ENCODE data around the gene UGT1A8.
"Not testable (repeated sequence)": the region's sequence is repeated elsewhere in the genome, so short reads cannot be mapped to it uniquely, and the experiment has no call there.

The UGT1A8 gene

GRCh38 chr2:233711312-233712008 is 94.0 kb downstream of the UGT1A8 start:
- in situ Hi-C loops (cut with MboI; ENCODE audit: low sequenced_read_pairs) = no loop called here

DNA sequence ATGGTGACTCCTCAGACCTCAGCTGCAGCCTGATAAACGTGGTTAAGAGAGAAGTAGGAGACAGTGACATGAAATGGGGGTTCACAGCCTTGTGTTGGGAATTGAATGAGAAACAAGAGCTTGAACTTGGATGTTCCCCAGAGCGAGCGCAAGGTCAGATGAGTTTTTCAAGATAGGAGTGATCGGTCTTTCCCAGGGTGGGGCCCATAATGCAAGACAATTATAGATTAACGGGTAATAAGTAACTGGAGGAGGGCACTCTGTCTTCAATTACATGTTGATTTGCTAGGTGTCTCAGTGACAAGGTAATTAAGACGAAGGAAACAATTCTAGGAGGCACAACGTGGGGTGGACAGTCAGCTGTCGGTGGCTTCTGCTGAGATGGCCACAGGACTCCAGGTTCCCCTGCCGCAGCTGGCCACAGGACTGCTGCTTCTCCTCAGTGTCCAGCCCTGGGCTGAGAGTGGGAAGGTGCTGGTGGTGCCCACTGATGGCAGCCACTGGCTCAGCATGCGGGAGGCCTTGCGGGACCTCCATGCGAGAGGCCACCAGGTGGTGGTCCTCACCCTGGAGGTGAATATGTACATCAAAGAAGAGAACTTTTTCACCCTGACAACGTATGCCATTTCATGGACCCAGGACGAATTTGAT is 95.3 kb downstream of the UGT1A8 start, which contains the start of gene UGT1A5:
UGT1A5 (plus strand) TSS at position 297 of the 651 bp plus-strand sequence; CDS start at position 382, 85 bp downstream.
- in situ Hi-C loops (cut with MboI; ENCODE audit: low sequenced_read_pairs) = no loop called here

GRCh38 chr2:233713262-233713615 is 95.8 kb downstream of the UGT1A8 start:
- in situ Hi-C loops (cut with MboI; ENCODE audit: low sequenced_read_pairs) = no loop called here

- in situ Hi-C loops (cut with MboI; ENCODE audit: low sequenced_read_pairs) = no loop called here
Measured at GRCh38 chr2:233714121-233714520, 96.7 kb downstream of the UGT1A8 start.

DNA sequence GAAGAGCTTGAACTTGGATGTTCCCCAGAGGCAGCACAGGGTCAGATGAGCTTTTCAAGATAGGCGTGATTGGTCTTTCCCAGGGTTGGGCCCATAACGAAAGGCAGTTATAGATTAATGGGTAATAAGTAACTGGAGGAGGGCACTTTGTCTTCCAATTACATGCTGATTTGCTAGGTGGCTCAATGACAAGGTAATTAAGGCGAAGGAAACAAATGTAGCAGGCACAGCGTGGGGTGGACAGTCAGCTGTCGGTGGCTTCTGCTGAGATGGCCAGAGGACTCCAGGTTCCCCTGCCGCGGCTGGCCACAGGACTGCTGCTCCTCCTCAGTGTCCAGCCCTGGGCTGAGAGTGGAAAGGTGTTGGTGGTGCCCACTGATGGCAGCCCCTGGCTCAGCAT is 101.1 kb downstream of the UGT1A8 start, which contains the start of gene UGT1A4:
UGT1A4 (plus strand) TSS at position 185 of the 400 bp plus-strand sequence; CDS start at position 270, 85 bp downstream.
- in situ Hi-C loops (cut with MboI; ENCODE audit: low sequenced_read_pairs) = no loop called here

GRCh38 chr2:233728723-233729301 is 111.4 kb downstream of the UGT1A8 start, which contains the start of gene UGT1A3:
Gene UGT1A3 (plus strand): TSS chr2:233729042. CDS start chr2:233729127, 85 bp downstream.
- in situ Hi-C loops (cut with MboI; ENCODE audit: low sequenced_read_pairs) = no loop called here

GRCh38 chr2:233736868-233737653 is 119.6 kb downstream of the UGT1A8 start:
- in situ Hi-C loops (cut with MboI; ENCODE audit: low sequenced_read_pairs) = not testable (repeated sequence)

DNA sequence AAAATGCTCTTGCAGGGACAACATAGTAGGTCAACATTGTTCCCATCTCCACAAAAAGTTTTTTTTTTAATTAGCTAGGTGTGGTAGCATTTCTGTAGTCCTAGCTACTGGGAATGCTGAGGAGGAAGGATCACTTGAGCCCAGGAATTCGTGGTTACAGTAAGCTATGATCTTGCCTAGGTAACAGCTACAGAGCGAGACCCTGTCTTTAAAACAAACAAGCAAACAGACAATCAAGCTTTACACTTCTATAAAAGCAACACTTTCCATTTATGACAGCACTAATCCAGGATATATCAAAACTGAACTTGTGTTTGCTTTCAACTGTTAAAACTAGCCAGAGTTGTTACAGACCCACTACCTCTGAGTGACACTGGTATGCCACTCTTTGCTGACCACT is 123.4 kb downstream of the UGT1A8 start:
- in situ Hi-C loops (cut with MboI; ENCODE audit: low sequenced_read_pairs) = no loop called here

DNA sequence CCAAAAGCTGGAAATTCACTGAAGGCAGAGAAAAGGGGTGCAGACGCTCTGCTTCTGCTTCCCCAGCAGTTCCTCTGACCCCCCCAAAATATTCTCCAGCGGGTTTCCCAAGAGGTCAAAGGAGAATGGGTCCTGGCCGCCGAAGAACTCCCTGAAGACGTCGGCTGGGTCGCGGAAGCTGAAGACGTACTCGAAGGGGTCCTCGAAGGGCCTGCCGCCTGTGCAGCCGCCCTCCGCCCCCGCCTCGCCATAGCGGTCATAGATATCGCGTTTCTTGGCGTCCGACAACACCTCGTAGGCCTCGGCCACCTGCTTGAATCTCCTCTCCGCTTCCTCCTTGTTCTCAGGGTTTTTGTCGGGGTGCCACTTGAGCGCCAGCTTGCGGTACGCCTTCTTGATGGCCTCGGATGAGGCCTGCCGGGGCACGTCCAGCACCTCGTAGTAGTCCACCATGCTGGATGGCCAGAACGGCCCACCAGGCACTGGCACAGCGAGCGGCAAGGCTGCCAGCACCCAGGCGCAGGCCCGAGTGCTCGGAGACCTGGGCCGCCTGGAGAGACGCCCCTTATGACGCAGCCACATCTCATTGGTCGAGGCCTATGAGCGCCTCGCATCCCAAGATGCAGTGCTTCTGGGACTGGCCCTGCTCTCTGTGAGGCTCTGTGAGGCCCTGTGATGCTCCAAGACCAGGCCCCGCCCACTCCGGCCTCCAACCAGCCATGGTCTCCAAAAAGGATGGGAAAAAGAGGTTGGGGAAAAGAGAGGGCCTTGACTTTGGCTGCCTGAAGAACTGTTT is 126.2 kb downstream of the UGT1A8 start:
- in situ Hi-C loops (cut with MboI; ENCODE audit: low sequenced_read_pairs) = no loop called here

DNA sequence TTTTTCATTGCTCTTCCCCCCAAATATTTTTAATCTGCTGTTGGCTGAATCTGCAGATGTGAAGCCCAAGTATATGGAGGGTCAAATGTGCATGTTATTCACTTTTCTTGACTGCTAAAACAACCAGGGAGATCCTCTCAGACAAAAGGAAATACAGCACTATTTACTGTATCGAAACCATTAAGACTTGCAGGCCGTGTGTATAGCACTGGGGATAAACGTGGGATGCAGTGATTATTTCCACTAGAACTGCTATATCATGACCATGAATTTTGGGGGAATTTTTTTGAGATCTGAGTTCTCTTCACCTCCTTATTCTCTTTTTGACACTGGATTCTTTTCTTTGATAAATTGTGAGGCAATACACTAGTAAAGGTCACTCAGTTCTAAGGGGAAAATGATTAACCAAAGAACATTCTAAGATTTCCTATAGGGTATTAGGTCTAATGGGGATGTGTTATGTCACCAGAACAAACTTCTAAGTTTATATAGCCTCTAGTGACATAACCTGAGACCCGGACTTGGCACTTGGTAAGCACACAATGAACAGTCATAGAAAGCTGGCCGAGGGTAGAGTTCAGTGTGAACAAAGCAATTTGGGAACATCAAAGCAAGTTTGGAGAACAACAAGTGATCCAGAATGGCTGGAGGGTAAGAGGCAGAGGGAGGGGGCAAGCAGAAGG is 127.8 kb downstream of the UGT1A8 start:
- in situ Hi-C loops (cut with MboI; ENCODE audit: low sequenced_read_pairs) = no loop called here

DNA sequence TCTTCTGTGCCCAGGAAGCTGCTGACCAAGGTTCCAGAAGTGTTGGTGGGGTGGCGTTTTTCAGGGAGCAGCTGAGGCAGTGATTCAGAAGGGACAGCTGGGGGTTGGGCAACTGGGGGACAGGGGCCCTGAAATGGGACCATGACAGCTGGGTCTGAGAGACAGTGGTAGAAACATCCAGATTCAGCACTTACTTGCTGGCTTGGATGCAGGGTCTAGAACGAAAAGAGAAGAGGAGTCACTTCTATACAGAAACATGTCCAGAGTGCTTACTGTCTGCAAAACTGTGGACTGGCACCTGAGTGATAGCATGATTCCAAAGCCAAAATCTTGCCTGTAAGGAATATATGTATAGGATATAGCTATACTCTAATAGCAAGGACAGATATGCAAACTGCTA is 128.4 kb downstream of the UGT1A8 start:
- in situ Hi-C loops (cut with MboI; ENCODE audit: low sequenced_read_pairs) = not testable (repeated sequence)

DNA sequence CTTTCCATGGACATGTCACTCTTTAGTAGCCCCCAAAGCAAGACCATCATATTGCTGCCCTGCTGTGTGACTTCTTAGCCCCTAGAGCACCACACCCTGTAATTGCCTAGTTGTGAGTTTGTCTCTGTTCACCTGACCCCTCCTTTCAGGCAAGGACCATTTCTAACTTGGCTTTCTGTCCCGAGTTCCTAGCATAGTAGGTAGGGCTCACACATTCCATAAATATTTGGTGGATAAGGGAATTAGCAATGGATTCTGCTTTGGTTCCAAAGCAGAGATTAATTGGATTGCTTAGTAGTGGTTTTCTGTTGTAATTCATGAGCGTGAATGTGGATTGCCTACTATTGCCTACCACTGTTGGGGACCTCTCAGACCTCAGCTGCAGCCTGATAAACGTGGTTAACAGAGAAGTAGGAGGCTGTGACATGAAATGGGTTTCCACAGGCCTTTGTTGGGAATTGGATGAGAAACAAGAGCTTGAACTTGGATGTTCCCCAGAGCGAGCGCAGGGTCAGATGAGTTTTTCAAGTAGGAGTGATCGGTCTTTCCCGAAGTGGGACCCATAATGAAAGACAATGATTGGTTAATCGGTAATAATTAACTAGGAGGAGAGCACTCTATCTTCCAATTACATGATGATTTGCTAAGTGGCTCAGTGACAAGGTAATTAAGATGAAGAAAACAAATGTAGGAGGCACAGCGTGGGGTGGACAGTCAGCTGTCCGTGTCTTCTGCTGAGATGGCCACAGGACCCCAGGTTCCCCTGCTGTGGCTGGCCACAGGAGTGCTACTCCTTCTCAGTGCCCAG is 129.2 kb downstream of the UGT1A8 start:
- in situ Hi-C loops (cut with MboI; ENCODE audit: low sequenced_read_pairs) = no loop called here

- in situ Hi-C loops (cut with MboI; ENCODE audit: low sequenced_read_pairs) = no loop called here
Measured at GRCh38 chr2:233747283-233747544, 129.8 kb downstream of the UGT1A8 start.

GRCh38 chr2:233750689-233751088 is 133.3 kb downstream of the UGT1A8 start:
- in situ Hi-C loops (cut with MboI; ENCODE audit: low sequenced_read_pairs) = not testable (repeated sequence)

- in situ Hi-C loops (cut with MboI; ENCODE audit: low sequenced_read_pairs) = not testable (repeated sequence)
Measured at GRCh38 chr2:233751212-233752009, 134.0 kb downstream of the UGT1A8 start.

- in situ Hi-C loops (cut with MboI; ENCODE audit: low sequenced_read_pairs) = no loop called here
Measured at GRCh38 chr2:233754872-233755611, 137.6 kb downstream of the UGT1A8 start.

DNA sequence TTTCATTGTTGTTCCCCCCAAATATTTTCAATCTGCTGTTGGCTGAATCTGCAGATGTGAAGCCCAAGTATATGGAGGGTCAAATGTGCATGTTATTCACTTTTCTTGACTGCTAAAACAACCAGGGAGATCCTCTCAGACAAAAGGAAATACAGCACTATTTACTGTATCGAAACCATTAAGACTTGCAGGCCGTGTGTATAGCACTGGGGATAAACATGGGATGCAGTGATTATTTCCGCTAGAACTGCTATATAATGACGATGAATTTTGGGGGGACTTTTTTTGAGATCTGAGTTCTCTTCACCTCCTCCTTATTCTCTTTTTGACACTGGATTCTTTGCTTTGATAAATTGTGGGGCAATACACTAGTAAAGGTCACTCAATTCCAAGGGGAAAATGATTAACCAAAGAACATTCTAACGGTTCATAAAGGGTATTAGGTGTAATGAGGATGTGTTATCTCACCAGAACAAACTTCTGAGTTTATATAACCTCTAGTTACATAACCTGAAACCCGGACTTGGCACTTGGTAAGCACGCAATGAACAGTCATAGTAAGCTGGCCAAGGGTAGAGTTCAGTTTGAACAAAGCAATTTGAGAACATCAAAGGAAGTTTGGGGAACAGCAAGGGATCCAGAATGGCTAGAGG is 139.1 kb downstream of the UGT1A8 start:
- in situ Hi-C loops (cut with MboI; ENCODE audit: low sequenced_read_pairs) = no loop called here

Measured in HL-60/S4 treated with retinoic acid at 250 ng/mL for 4 days and 3 days (cell line).